Caco-2 (cell line): Measurements from ENCODE around the gene ELP5. TPM values are rescaled to one million over a fixed set of nuclear protein-coding genes. Genes with fewer than 3 reads are reported as not detected.

Experiments
- BruUV-seq: library from RNA; stranded (reverse); fragments of 400-500 nt; replicated peaks from 2 replicates; lab custom pipeline; 2021; lab: Mats Ljungman, UMichigan
- CTCF ChIA-PET: fragments of 300-600 bp; sonication (Branson Sonifier 250); formaldehyde crosslinking; loops from one replicate; lab custom pipeline; 2022; ENCODE audit warnings: antibody characterized with exemption; lab: Charles Lee
- POLR2A ChIA-PET: fragments of 300-600 bp; sonication (Branson Sonifier 250); formaldehyde crosslinking; loops from one replicate; lab custom pipeline; 2022; ENCODE audit warnings: antibody characterized with exemption; lab: Charles Lee
- DNase-seq, 2 experiments: peaks; one replicate each; pipeline versions ENCODE4 v3.0.0 to v3.0.0-alpha.2; 2020 to 2022
- H3K27me3 ChIP-seq: replicated peaks from 2 replicates; pipeline ENCODE4 v1.6.0; 2011; ENCODE audit warnings: low read length; ENCODE audit not compliant: control insufficient read depth, insufficient read depth
- H3K36me3 ChIP-seq: 2 replicates; pipeline ENCODE4 v1.5.1; 2011; ENCODE audit warnings: low read length; ENCODE audit not compliant: control insufficient read depth, insufficient read depth
- H3K4me1 ChIP-seq: fragments of 250-450 bp; sonication (Bioruptor Pico); 2 replicates; pipeline ENCODE4 v1.5.1; 2020; ENCODE audit warnings: mild to moderate bottlenecking
- H3K4me3 ChIP-seq: 2 replicates; pipeline ENCODE4 v1.5.1; 2011; ENCODE audit warnings: low read depth, mild to moderate bottlenecking, control low read depth, low read length
- H3K9me3 ChIP-seq: fragments of 250-450 bp; sonication (Bioruptor Pico); 2 replicates; pipeline ENCODE4 v1.5.1; 2020; ENCODE audit warnings: mild to moderate bottlenecking, moderate library complexity
- H3K27ac Mint-ChIP-seq: one replicate; pipeline ENCODE4 v1.8.0; 2022; ENCODE audit warnings: mixed read lengths; ENCODE audit not compliant: unreplicated experiment
- H3K27me3 Mint-ChIP-seq: one replicate; pipeline ENCODE4 v1.8.0; 2022; ENCODE audit warnings: mixed read lengths; ENCODE audit not compliant: insufficient read depth, unreplicated experiment
- H3K36me3 Mint-ChIP-seq: one replicate; pipeline ENCODE4 v1.8.0; 2022; ENCODE audit warnings: mild to moderate bottlenecking, mixed read lengths; ENCODE audit not compliant: insufficient read depth, unreplicated experiment
- H3K4me1 Mint-ChIP-seq: one replicate; pipeline ENCODE4 v1.8.0; 2022; ENCODE audit warnings: low read depth, mixed read lengths; ENCODE audit not compliant: unreplicated experiment
- H3K4me3 Mint-ChIP-seq: one replicate; pipeline ENCODE4 v1.8.0; 2022; ENCODE audit warnings: mild to moderate bottlenecking, moderate library complexity, mixed read lengths; ENCODE audit not compliant: unreplicated experiment
- H3K9me3 Mint-ChIP-seq: one replicate; pipeline ENCODE4 v1.8.0; 2022; ENCODE audit warnings: mixed read lengths; ENCODE audit not compliant: unreplicated experiment
- CTCF ChIP-seq, 2 experiments: fragments of 200-600 bp in 1 of 2; IDR thresholded peaks; 1 replicate in 1 of 2; 2 replicates in 1 of 2; pipeline versions ENCODE4 v1.5.1 to v1.8.0; 2011 to 2022; ENCODE audit warnings: antibody characterized with exemption in 1 of 2, control low read depth in 1 of 2, inconsistent platforms in 1 of 2, low read depth in 1 of 2, low read length in 1 of 2, mild to moderate bottlenecking in 1 of 2, moderate library complexity in 1 of 2; ENCODE audit not compliant: insufficient read depth in 1 of 2, severe bottlenecking in 1 of 2, unreplicated experiment in 1 of 2
- intact Hi-C: fragments of 100-400 bp; cut with micrococcal nuclease; formaldehyde crosslinking; loops from one replicate; pipeline ENCODE4 v1.10.0; 2022; ENCODE audit not compliant: unreplicated experiment
- total RNA-seq: library from RNA; stranded (reverse); gene quantifications from 2 replicates; pipeline ENCODE4 v1.2.3, GENCODE V29; 2022

Gene ELP5
- total RNA-seq, 1 experiment from 2014 or later: 43.2 TPM

DNA sequence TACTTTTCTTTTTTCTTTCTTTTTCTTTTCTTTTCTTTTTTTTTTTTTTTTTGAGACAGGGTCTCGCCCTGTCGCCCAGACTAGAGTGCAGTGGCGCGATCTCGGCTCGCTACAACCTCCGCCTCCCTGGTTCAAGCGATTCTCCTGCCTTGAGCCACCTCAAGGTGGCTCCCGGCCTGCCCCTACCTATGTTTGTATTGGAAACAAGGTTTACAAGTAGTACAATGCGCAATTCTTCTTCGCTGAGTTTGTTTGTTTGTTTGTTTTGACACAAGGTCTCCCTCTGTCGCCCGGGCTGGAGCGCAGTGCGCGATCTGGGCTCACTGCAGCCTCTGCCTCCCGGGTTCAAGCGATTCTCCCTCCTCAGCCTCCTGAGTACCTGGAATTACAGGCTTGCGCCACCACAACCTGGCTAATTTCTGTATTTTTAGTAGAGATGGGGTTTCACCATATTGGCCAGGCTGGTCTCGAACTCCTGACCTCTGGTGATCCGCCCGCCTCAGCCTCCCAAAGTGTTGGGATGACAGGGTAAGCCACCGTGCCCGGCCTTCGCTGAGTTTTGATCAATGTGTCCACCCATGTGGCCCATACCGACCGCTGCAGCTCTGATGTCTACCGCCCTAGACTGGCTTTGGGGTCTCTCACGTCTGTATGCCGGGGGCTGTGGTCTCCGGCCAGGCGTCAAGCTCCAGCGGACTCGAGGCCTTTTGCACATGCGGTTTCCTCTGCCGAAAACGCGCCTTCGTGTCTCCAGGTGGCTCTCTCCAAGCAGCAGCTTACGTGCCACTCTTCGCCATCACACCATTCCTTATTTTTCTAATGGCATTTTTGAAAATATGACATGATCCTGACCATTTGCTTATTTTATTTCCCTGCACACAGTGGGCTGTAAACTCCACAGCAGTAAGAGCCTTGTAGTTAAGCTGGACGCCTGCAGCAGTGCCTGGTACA is 43.5 kb downstream of the ELP5 start:
- intact Hi-C loops: no loop called here
- no peaks in the 10 kb centered on the region for H3K27me3 Mint-ChIP-seq
- peaks cover 6% of the 10 kb centered on the region for H3K4me1 Mint-ChIP-seq
- Histone ChIP-seq H3K36me3 (no peaks in the 10 kb centered on the region; the same call in 1 of the 2 replicates), H3K27me3 (no peaks in the 10 kb centered on the region), H3K9me3 (no peaks in the 10 kb centered on the region), H3K4me1 (0 out of 2 replicates have a peak, but pooled peaks cover 10% of the 10 kb centered on the region), H3K4me3 (peak overlapping the region; percentile 42)
- no peaks in the 10 kb centered on the region for H3K36me3 Mint-ChIP-seq
- BruUV-seq: no TSS peak
- DNase-seq: no peak
- H3K9me3 Mint-ChIP-seq: no peaks in the 10 kb centered on the region
- peak overlapping the region; percentile 61 for H3K27ac Mint-ChIP-seq
- TF ChIP-seq CTCF (IDR thresholded peaks at IDR 0.05; ENCODE audit: insufficient read depth in 1 of 2, low read depth in 1 of 2, low read length in 1 of 2, severe bottlenecking in 1 of 2, unreplicated experiment in 1 of 2): no peak
- ChIA-PET CTCF (interaction anchor here (1.4 to 1.5 kb wide), 2 partner anchors 15 to 49 kb away, joined by 3 to 20 read pairs; partner anchors contain the start of gene SLC2A4), POLR2A (no interaction called here)
- peak overlapping the region; percentile 73 for H3K4me3 Mint-ChIP-seq

DNA sequence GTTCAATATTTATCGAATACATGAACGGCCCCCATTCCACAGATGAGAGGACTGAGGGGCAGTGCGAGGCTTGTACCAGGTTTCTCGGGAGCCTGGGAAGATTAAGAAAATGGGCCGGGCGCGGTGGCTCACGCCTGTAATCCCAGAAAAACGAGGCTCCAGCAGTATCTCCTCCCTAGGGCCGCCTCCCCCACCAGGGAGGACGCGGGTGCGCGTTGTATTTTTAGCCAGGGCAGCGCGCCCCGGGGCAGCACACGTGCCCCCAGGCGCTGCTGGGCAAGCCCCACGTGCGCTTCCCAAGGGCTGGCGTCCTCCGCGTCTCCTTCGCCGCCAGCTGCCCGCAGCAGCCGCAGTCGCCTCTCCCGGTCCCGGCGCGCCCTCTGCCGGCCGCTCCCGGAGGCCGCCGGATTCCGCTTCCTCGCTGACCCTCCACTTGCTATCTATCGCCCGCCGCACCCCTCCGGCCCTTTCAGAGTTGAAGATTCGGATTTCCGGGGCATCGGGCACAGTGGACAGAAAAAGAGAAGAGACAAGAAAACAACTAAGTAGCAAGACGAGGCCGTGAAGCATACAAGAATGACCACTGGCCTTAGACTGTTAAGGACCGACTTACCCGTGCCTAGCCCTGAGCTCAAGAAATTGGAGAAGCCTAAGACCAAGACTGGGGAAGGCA is 44.3 kb downstream of the ELP5 start:
- Mint-ChIP-seq H3K27ac (peak overlapping the region; percentile 54), H3K9me3 (no peaks in the 10 kb centered on the region), H3K36me3 (no peaks in the 10 kb centered on the region), H3K27me3 (no peaks in the 10 kb centered on the region), H3K4me1 (peaks cover 6% of the 10 kb centered on the region), H3K4me3 (peak overlapping the region; percentile 43)
- 0 out of 2 replicates have a peak, but pooled peaks cover 10% of the 10 kb centered on the region for H3K4me1 ChIP-seq
- no peaks in the 10 kb centered on the region for H3K36me3 ChIP-seq
- intact Hi-C loops: no loop called here
- H3K4me3 ChIP-seq: peak overlapping the region; percentile 12; the same call in 1 of the 2 replicates
- no TSS peak for BruUV-seq
- DNase-seq: peak; percentile 69 to 84
- CTCF ChIA-PET: interaction anchor here (0.7 to 1.5 kb wide), 4 partner anchors 13 to 48 kb away, joined by 3 to 20 read pairs (median 3); partner anchors contain the start of gene SLC2A4
- POLR2A ChIA-PET: no interaction called here
- peak; percentile 66 to 76 for TF ChIP-seq CTCF (IDR thresholded peaks at IDR 0.05; ENCODE audit: insufficient read depth in 1 of 2, low read depth in 1 of 2, low read length in 1 of 2, severe bottlenecking in 1 of 2, unreplicated experiment in 1 of 2)
- no peaks in the 10 kb centered on the region for H3K9me3 ChIP-seq
- no peaks in the 10 kb centered on the region for H3K27me3 ChIP-seq

DNA sequence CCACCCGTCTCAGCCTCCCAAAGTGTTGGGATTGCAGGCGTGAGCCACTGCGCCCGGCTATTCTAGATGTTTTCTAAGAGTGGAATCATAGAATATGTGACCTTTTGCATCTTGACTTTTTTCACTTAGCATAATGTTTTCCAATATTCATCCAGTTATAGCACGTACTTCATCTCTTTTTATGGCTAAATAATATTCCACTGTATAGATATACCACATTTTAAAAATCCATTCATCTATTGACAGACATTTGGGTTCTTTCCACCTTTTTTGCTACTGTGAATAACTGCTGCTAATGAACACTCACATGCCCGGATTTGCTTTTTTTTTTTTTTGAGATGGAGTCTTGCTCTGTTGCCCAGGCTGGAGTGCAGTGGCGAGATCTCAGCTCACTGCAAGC is 52.2 kb downstream of the ELP5 start:
- ChIA-PET CTCF (no interaction called here), POLR2A (no interaction called here)
- no peaks in the 10 kb centered on the region for H3K4me1 Mint-ChIP-seq
- Histone ChIP-seq H3K4me1 (no peaks in the 10 kb centered on the region; the same call in 1 of the 2 replicates), H3K36me3 (no peaks in the 10 kb centered on the region), H3K4me3 (no peak overlapping the region), H3K9me3 (no peaks in the 10 kb centered on the region), H3K27me3 (no peaks in the 10 kb centered on the region)
- no TSS peak for BruUV-seq
- no peak overlapping the region for H3K27ac Mint-ChIP-seq
- no peak overlapping the region for H3K4me3 Mint-ChIP-seq
- no peaks in the 10 kb centered on the region for H3K9me3 Mint-ChIP-seq
- no peak for TF ChIP-seq CTCF (IDR thresholded peaks at IDR 0.05; ENCODE audit: insufficient read depth in 1 of 2, low read depth in 1 of 2, low read length in 1 of 2, severe bottlenecking in 1 of 2, unreplicated experiment in 1 of 2)
- H3K36me3 Mint-ChIP-seq: peaks cover 24% of the 10 kb centered on the region
- no peaks in the 10 kb centered on the region for H3K27me3 Mint-ChIP-seq
- intact Hi-C loops: no loop called here
- no peak for DNase-seq
